Neuron (in vitro differentiated cells): ENCODE data around the gene CALHM6.
A peak's percentile ranks its signal among the peaks of the same experiment; 100 is the strongest.
"Not testable (repeated sequence)": the region's sequence is repeated elsewhere in the genome, so short reads cannot be mapped to it uniquely, and the experiment has no call there.

Experiments used
- H2AFZ ChIP-seq: one replicate; pipeline ENCODE4 v1.6.1; 2013; ENCODE audit warnings: low read depth, mild to moderate bottlenecking, inconsistent platforms, low read length, moderate library complexity
- H3K27me3 ChIP-seq: one replicate; pipeline ENCODE4 v1.6.1; 2013; ENCODE audit warnings: low read length; ENCODE audit not compliant: insufficient read depth
- H3K36me3 ChIP-seq: one replicate; pipeline ENCODE4 v1.6.1; 2013; ENCODE audit warnings: low read length; ENCODE audit not compliant: insufficient read depth
- H3K4me1 ChIP-seq: one replicate; pipeline ENCODE4 v1.6.1; 2013; ENCODE audit warnings: low read length; ENCODE audit not compliant: insufficient read depth
- H3K4me3 ChIP-seq: 2 replicates; pipeline ENCODE4 v1.5.1; 2013; ENCODE audit warnings: mild to moderate bottlenecking, low read length, moderate library complexity
- H3K9me3 ChIP-seq: one replicate; pipeline ENCODE4 v1.6.1; 2013; ENCODE audit warnings: low read length

Gene CALHM6

GRCh38 chr6:116468293-116468692, 7.1 kb downstream of the CALHM6 start:
- H3K4me3 ChIP-seq = no peak overlapping the region
- no peak overlapping the region for H2AFZ ChIP-seq
- H3K36me3 ChIP-seq = no peaks in the 10 kb centered on the region
- no peaks in the 10 kb centered on the region for H3K4me1 ChIP-seq
- no peaks in the 10 kb centered on the region for H3K27me3 ChIP-seq
- H3K9me3 ChIP-seq = no peaks in the 10 kb centered on the region

DNA sequence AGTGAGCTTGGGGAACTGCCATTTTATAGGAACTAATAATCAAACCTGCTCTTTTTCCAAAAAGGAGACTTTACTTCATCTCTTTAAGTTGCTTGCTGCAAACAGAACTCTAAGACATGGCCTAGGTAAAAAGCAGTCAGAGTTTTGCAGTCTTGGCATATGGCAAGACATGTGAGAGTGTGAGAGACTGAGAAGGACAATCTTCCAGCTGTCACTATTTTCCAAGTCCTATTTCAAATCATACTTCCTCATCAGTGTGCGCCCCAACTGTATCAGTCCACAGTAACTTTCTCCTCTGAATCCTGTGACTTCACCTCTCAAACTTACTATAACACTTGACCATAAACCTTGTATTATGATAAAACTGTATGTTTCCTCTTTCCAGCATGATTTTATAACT, 10.4 kb downstream of the CALHM6 start:
- Histone ChIP-seq H3K4me1 (no peaks in the 10 kb centered on the region), H3K4me3 (no peak overlapping the region)

DNA sequence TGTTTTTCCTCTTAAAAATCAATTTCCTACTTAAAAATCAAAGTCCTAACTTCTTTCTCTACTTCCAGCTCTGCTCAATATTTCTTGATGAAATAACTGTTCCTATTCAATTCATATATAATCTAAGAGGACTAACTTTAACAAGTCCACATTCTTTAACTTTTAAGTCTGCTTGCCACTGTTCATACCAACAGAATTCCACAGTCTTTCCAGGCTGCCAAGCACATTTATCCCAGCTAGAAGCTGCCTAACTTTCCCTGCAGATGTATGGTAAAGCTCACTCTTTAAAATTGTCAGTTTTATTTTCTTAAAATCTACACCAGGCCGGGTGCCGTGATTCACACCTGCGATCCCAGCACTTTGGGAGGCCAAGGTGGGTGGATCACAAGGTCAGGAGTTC, 11.5 kb downstream of the CALHM6 start:
- H3K9me3 ChIP-seq = no peaks in the 10 kb centered on the region
- no peak overlapping the region for H2AFZ ChIP-seq
- no peaks in the 10 kb centered on the region for H3K27me3 ChIP-seq
- H3K4me3 ChIP-seq = no peak overlapping the region
- no peaks in the 10 kb centered on the region for H3K36me3 ChIP-seq
- H3K4me1 ChIP-seq = no peaks in the 10 kb centered on the region

More for the DNA sequence above, 10.4 kb downstream of the CALHM6 start:
- Histone ChIP-seq H3K36me3 (no peaks in the 10 kb centered on the region), H3K9me3 (no peaks in the 10 kb centered on the region), H3K27me3 (no peaks in the 10 kb centered on the region), H2AFZ (no peak overlapping the region)

- Histone ChIP-seq H3K4me3 (no peak overlapping the region), H3K4me1 (no peaks in the 10 kb centered on the region), H3K9me3 (no peaks in the 10 kb centered on the region), H3K27me3 (no peaks in the 10 kb centered on the region), H3K36me3 (no peaks in the 10 kb centered on the region), H2AFZ (no peak overlapping the region)
Measured at GRCh38 chr6:116475141-116475540, 14.0 kb downstream of the CALHM6 start.

DNA sequence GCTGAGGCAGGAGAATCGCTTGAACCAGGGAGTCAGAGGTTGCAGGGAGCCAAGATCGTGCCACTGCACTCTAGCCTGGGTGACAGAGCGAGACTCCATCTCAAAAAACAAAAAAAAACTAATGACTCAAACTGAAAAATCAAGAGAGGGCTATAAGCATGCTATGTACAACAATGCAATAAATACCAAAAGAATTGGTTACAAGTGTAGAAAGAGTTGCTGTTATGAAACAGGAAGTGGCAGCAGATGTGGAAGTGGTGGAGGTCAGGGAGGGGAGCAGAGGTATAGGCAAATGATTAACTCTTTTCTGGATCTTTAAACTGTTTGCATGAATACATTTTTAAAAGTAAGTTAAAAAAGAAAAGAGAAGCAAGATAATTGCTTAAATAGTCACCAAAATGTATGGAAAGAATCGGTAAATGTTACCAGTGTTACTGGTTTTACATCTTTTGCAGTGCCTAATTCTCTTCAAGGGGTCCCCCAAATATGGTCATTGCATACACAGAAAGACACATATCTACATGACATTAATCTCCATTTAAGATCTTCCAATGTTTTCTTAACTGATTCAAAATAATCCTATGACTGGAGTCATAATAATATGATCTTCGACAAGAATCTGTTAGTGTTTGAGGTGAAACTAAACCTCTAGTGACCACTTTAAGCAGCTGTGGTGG, 15.0 kb downstream of the CALHM6 start:
- Histone ChIP-seq H3K9me3 (no peaks in the 10 kb centered on the region), H3K36me3 (no peaks in the 10 kb centered on the region), H2AFZ (no peak overlapping the region), H3K27me3 (no peaks in the 10 kb centered on the region), H3K4me3 (no peak overlapping the region), H3K4me1 (no peaks in the 10 kb centered on the region)

- Histone ChIP-seq H3K9me3 (no peaks in the 10 kb centered on the region), H3K27me3 (no peaks in the 10 kb centered on the region), H2AFZ (no peak overlapping the region), H3K4me1 (no peaks in the 10 kb centered on the region), H3K4me3 (no peak overlapping the region), H3K36me3 (no peaks in the 10 kb centered on the region)
Measured at GRCh38 chr6:116482780-116483179, 21.6 kb downstream of the CALHM6 start.

DNA sequence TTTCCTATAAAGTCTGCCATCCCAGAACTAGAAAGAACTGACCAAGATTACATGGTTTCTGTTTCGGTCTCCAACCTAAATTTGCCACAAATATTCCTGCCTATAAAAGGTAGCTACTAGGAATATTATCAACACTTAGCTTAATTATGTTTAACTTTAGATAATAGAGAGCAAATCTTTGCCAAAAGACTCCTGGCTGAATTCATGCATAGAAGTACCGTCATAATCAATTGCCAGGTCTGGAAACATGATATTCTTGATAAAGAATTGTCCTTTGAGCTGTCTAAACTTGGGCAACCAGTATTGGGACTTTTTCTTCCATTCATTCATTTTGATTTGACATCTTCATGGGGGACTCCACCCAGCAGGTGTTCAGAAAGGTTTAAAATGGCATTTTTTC, 22.4 kb downstream of the CALHM6 start:
- no peaks in the 10 kb centered on the region for H3K27me3 ChIP-seq
- H3K4me1 ChIP-seq = no peaks in the 10 kb centered on the region
- no peaks in the 10 kb centered on the region for H3K36me3 ChIP-seq
- no peak overlapping the region for H2AFZ ChIP-seq
- no peaks in the 10 kb centered on the region for H3K9me3 ChIP-seq
- H3K4me3 ChIP-seq = no peak overlapping the region

DNA sequence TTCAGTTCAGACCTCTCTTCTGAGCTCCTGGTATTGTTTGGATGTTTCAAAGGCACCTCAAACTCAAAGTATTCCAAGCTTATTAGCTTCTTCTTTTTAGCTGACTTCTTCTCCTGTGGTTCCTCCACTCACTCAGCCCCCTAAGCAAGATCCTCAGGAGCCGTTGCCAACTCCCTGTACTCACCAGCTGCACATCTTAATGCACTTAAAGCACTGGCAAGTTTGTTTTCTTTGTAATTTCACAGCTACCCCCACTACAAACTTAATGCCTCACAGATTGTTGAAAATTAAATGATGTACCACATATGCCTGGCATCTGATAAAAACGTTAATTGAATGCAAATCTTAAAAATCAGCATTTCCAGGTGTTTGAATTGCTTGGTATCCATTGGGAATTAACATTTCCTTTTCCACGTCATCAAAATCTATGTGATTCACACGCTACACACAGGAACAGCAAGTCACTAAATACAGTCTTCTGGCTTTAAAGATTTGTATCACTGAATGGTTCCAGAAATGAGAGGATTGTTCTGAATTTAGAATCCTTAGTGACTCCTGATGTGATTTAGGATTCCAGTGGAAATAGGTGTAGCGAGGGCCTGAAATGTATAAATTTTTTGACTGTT, 24.5 kb downstream of the CALHM6 start:
- Histone ChIP-seq H3K4me1 (no peaks in the 10 kb centered on the region), H3K9me3 (no peaks in the 10 kb centered on the region), H3K27me3 (no peaks in the 10 kb centered on the region), H2AFZ (no peak overlapping the region), H3K36me3 (no peaks in the 10 kb centered on the region), H3K4me3 (no peak overlapping the region)

DNA sequence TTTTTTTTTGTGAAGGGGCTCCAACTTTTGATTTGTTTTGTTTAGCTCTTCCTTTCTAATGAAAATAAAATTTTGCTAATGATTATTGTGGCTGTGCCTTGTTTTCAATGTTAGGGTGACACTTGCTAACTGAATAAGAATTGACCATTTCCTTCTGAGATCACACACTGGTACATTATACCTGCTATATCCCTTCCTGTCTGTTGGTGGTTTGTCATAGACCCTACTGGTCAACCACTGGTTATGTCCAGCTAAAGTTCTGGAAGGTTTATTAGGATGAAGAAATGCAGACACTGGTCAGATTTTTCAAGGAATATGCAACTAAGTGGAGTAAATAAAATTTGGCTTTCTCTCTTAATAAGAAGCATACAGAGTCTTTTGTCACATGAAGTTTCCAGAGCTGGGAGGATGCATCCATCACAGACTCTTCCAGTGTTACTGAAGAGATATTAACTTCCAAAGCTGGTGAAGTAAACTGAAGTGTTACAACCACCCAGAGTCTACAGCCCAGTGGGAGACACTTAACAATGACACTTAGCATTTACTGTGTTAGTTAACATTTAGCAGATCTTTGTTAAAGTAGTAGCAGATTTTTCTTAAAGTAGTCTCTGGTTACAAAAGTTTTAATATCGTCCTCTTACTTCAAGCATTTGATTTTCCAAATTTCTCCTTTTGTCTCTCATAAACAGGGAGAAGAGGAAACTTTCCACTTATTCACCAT, 30.6 kb downstream of the CALHM6 start:
- peak overlapping the region; percentile 27 for H2AFZ ChIP-seq
- peak overlapping the region; percentile 13 for H3K4me3 ChIP-seq
- H3K4me1 ChIP-seq = peaks cover 22% of the 10 kb centered on the region
- H3K27me3 ChIP-seq = no peaks in the 10 kb centered on the region
- no peaks in the 10 kb centered on the region for H3K9me3 ChIP-seq
- H3K36me3 ChIP-seq = no peaks in the 10 kb centered on the region

DNA sequence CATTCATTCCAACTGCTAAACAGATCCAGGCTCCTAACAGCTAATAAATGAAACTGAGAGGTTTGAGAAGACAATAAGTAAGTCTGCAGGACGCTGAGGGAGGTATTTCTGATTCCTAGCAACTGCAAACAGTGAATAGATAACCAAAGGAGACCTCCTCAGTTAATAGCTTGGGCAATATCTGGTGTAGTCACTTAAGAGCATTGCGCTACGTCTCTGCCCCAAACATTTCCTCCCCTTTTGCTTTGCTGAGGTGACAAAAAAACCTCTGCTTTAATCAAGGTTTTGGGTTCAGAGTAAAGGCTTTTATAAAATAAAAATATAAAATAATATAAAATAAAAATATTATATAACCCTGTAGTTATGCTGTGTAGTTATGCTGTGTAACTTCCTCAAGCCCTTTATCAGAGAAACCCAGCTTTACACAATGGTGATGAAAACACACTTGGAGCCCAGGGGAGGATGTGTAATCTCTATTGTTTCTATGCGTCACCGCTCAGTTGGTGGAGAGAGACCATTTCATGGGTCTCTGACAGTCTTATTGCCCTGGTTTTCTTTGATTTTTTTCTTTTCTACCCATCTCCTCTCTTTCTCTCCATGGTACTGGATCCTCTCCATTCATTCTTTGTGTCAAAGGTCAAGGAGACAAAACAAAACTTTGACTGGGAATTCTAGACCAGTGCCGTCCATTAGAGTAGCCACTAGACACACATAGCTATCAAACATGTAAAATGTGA, 31.3 kb downstream of the CALHM6 start:
- H3K9me3 ChIP-seq = no peaks in the 10 kb centered on the region
- H2AFZ ChIP-seq = peak overlapping the region; percentile 27
- peaks cover 23% of the 10 kb centered on the region for H3K4me1 ChIP-seq
- H3K27me3 ChIP-seq = no peaks in the 10 kb centered on the region
- peak overlapping the region; percentile 13 for H3K4me3 ChIP-seq
- no peaks in the 10 kb centered on the region for H3K36me3 ChIP-seq

- not testable (repeated sequence) for H3K4me3 ChIP-seq, H3K9me3 ChIP-seq, H3K36me3 ChIP-seq, H3K27me3 ChIP-seq, H2AFZ ChIP-seq
- H3K4me1 ChIP-seq = peaks cover 23% of the 10 kb centered on the region
Measured at GRCh38 chr6:116495161-116495560, 34.0 kb downstream of the CALHM6 start.

- no peak overlapping the region for H3K4me3 ChIP-seq
- no peaks in the 10 kb centered on the region for H3K9me3 ChIP-seq
- no peak overlapping the region for H2AFZ ChIP-seq
- H3K36me3 ChIP-seq = no peaks in the 10 kb centered on the region
- H3K4me1 ChIP-seq = peaks cover 13% of the 10 kb centered on the region
- H3K27me3 ChIP-seq = no peaks in the 10 kb centered on the region
Measured at GRCh38 chr6:116497113-116497676, 36.0 kb downstream of the CALHM6 start.

DNA sequence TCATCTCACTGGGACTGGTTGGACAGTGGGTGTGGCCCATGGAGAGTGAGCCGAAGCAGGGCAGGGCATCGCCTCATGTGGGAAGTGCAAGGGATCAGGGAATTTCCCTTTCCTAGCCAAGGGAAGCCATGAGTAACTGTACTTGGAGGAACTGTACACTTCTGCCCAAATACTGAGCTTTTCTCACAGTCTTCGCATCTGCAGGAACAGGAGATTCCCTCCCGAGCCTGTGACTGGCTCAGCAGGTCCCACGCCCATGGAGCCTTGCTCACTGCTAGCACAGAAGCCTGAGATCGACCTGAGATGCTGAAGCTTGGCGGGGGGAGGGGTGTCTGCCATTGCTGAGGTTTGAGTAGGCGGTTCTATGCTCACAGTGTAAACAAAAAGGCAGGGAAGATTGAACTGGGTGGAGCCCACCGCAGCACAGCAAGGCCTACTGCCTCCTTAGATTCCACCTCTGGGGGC, 39.8 kb downstream of the CALHM6 start:
- no peaks in the 10 kb centered on the region for H3K9me3 ChIP-seq
- H3K4me3 ChIP-seq = no peak overlapping the region
- H3K4me1 ChIP-seq = peaks cover 4% of the 10 kb centered on the region

More for the DNA sequence above, 39.8 kb downstream of the CALHM6 start:
- Histone ChIP-seq H2AFZ (no peak overlapping the region), H3K36me3 (no peaks in the 10 kb centered on the region), H3K27me3 (no peaks in the 10 kb centered on the region)
